DOHH2 (cell line): Measurements from ENCODE around the gene COL17A1.

ENCODE experiments used
- H3F3A ChIP-seq: fragments of 200-600 bp; sonication (generic), shearing (Covaris generic); 2 replicates; pipeline ENCODE4 v1.6.0; 2016; ENCODE audit warnings: antibody characterized with exemption, mild to moderate bottlenecking; ENCODE audit not compliant: control insufficient read depth, insufficient read depth
- H3K27ac ChIP-seq: fragments of 200-600 bp; sonication (generic); 2 replicates; pipeline ENCODE4 v1.5.1; 2014; ENCODE audit warnings: low read depth, mild to moderate bottlenecking, low read length, moderate library complexity
- H3K27me3 ChIP-seq: fragments of 200-600 bp; sonication (generic); 2 replicates; pipeline ENCODE4 v1.6.1; 2014; ENCODE audit warnings: mild to moderate bottlenecking, low read length, mixed read lengths; ENCODE audit not compliant: control insufficient read depth
- H3K36me3 ChIP-seq: fragments of 200-600 bp; sonication (generic); 2 replicates; pipeline ENCODE4 v1.6.1; 2014; ENCODE audit warnings: mild to moderate bottlenecking, low read length, moderate library complexity, mixed read lengths; ENCODE audit not compliant: control insufficient read depth
- H3K4me1 ChIP-seq: fragments of 200-600 bp; sonication (generic); 2 replicates; pipeline ENCODE4 v1.6.1; 2014; ENCODE audit warnings: mild to moderate bottlenecking, low read length, mixed read lengths; ENCODE audit not compliant: control insufficient read depth
- H3K4me2 ChIP-seq: fragments of 200-600 bp; sonication (generic); 2 replicates; pipeline ENCODE4 v1.6.0; 2014; ENCODE audit warnings: mild to moderate bottlenecking, low read length, moderate library complexity
- H3K4me3 ChIP-seq: fragments of 200-600 bp; sonication (generic); 2 replicates; pipeline ENCODE4 v1.5.1; 2014; ENCODE audit warnings: mild to moderate bottlenecking, low read length, mixed read lengths
- H3K79me2 ChIP-seq: fragments of 200-600 bp; sonication (generic); 2 replicates; pipeline ENCODE4 v1.6.1; 2014; ENCODE audit warnings: mild to moderate bottlenecking, low read length, mixed read lengths; ENCODE audit not compliant: control insufficient read depth
- H3K9me2 ChIP-seq: fragments of 200-600 bp; sonication (generic); replicated peaks from 2 replicates; pipeline ENCODE4 v1.6.1; 2014; ENCODE audit warnings: mild to moderate bottlenecking, low read length, mixed read lengths; ENCODE audit not compliant: control insufficient read depth
- H3K9me3 ChIP-seq: fragments of 200-600 bp; sonication (generic); 2 replicates; pipeline ENCODE4 v1.6.1; 2014; ENCODE audit warnings: antibody characterized with exemption, low read length, mixed read lengths; ENCODE audit not compliant: control insufficient read depth, insufficient read depth
- H4K20me1 ChIP-seq: fragments of 200-600 bp; sonication (generic); 2 replicates; pipeline ENCODE4 v1.6.0; 2014; ENCODE audit warnings: low read depth, mild to moderate bottlenecking, antibody characterized with exemption, low read length, moderate library complexity; ENCODE audit not compliant: control insufficient read depth, insufficient read depth
- EZH2phosphoT487 ChIP-seq: fragments of 200-600 bp; sonication (generic); IDR thresholded peaks from 2 replicates; pipeline ENCODE4 v1.6.1; 2017; ENCODE audit warnings: borderline replicate concordance, mild to moderate bottlenecking, antibody characterized with exemption, low read length, moderate library complexity, mixed read lengths
- TF ChIP-seq, protein P1 (sequence below): fragments of 200-600 bp; sonication (generic); IDR thresholded peaks from one replicate; pipeline ENCODE4 v1.5.1; 2014; ENCODE audit warnings: antibody characterized with exemption, mild to moderate bottlenecking, low read depth, low read length; ENCODE audit not compliant: poor library complexity, severe bottlenecking

The COL17A1 gene

DNA sequence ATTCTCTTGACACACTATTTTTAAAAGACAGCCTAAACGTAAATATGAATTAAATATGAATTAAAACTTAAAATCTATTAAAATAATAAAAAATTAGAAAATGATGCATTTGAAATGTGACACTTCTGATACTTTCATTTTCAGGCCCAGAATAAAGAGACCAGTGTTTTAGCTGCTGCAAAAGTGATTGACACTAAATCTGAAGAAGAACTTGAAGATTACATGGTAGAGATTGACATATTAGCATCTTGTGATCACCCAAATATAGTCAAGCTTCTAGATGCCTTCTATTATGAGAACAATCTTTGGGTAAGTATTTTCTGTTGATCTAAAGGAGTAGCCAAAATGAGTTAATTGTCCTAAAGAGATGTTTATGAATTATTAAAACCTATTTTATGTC, 95.1 kb downstream of the COL17A1 start:
- Histone ChIP-seq H3K9me3 (no peaks in the 10 kb centered on the region), H3K36me3 (no peaks in the 10 kb centered on the region), H4K20me1 (no peaks in the 10 kb centered on the region), H3K27ac (no peak overlapping the region), H3K4me1 (no peaks in the 10 kb centered on the region), H3F3A (no peaks in the 10 kb centered on the region), H3K4me3 (no peak overlapping the region), H3K9me2 (no peaks in the 10 kb centered on the region), H3K79me2 (peaks cover 34% of the 10 kb centered on the region), H3K27me3 (no peaks in the 10 kb centered on the region), H3K4me2 (no peak overlapping the region)
- TF ChIP-seq EZH2phosphoT487 = no peak
- TF ChIP-seq, protein P1, sequence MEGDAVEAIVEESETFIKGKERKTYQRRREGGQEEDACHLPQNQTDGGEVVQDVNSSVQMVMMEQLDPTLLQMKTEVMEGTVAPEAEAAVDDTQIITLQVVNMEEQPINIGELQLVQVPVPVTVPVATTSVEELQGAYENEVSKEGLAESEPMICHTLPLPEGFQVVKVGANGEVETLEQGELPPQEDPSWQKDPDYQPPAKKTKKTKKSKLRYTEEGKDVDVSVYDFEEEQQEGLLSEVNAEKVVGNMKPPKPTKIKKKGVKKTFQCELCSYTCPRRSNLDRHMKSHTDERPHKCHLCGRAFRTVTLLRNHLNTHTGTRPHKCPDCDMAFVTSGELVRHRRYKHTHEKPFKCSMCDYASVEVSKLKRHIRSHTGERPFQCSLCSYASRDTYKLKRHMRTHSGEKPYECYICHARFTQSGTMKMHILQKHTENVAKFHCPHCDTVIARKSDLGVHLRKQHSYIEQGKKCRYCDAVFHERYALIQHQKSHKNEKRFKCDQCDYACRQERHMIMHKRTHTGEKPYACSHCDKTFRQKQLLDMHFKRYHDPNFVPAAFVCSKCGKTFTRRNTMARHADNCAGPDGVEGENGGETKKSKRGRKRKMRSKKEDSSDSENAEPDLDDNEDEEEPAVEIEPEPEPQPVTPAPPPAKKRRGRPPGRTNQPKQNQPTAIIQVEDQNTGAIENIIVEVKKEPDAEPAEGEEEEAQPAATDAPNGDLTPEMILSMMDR = no peak

DNA sequence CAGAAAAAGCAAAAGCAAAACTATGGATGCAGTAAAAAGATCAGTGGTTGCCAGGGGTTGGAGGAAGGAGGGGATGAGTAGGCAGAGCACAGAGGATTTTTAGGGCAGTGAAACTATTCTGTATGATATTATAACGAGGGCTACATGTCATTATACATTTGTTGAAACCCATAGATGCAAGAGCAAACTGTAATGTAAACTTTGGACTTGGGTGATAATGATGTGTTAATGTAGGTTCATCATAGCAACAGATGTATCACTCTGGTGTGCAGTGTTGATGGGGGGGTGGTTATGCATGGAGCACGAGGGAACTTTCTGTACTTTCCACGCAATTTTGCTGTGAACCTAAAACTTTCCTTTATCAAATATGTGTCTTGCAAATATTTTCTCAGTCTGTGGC, 95.6 kb downstream of the COL17A1 start:
- TF ChIP-seq EZH2phosphoT487 = no peak
- TF ChIP-seq, protein P1 = no peak
- Histone ChIP-seq H3F3A (no peaks in the 10 kb centered on the region), H3K4me1 (no peaks in the 10 kb centered on the region), H3K9me2 (no peaks in the 10 kb centered on the region), H3K9me3 (no peaks in the 10 kb centered on the region), H3K79me2 (peaks cover 37% of the 10 kb centered on the region), H4K20me1 (no peaks in the 10 kb centered on the region), H3K27me3 (no peaks in the 10 kb centered on the region), H3K4me3 (no peak overlapping the region), H3K36me3 (no peaks in the 10 kb centered on the region), H3K27ac (no peak overlapping the region), H3K4me2 (no peak overlapping the region)

DNA sequence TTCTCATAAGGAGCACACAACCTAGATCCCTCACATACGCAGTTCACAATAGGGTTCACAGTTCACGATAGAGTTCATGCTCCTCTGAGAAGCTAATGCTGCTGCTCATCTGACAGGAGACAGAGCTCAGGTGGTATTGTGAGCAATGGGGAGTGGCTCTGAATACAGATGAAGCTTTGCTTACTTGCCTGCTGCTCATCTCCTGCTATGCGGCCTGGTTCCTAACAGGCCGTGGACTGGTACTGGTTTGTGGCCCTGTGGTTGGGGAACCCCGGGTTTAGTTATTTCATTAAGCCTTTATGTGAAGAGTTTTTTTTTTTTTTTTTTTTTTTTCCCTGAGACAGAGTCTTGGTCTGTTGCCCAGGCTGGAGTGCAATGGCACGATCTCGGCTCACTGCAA, 99.3 kb downstream of the COL17A1 start:
- H3K9me2 ChIP-seq = no peaks in the 10 kb centered on the region
- H3K79me2 ChIP-seq = peaks cover 75% of the 10 kb centered on the region
- TF ChIP-seq EZH2phosphoT487 = no peak
- TF ChIP-seq, protein P1 = no peak
- H3K4me2 ChIP-seq = no peak overlapping the region
- no peaks in the 10 kb centered on the region for H3K36me3 ChIP-seq
- H3F3A ChIP-seq = peaks cover 18% of the 10 kb centered on the region
- H3K27me3 ChIP-seq = no peaks in the 10 kb centered on the region
- H3K4me3 ChIP-seq = no peak overlapping the region
- H3K4me1 ChIP-seq = peaks cover 27% of the 10 kb centered on the region
- H3K9me3 ChIP-seq = no peaks in the 10 kb centered on the region
- no peak overlapping the region for H3K27ac ChIP-seq
- peaks cover 4% of the 10 kb centered on the region; the same call in 1 of the 2 replicates for H4K20me1 ChIP-seq
